NCI-H2107 (cell line): Measurements from ENCODE around the gene MGMT.

Source experiments
- DNase-seq: peaks from one replicate; lab custom pipeline; 2025; lab: John Stamatoyannopoulos, UW

Gene MGMT

GRCh38 chr10:129495256-129495655 is 28.2 kb downstream of the MGMT start:
- no peak for DNase-seq

DNA sequence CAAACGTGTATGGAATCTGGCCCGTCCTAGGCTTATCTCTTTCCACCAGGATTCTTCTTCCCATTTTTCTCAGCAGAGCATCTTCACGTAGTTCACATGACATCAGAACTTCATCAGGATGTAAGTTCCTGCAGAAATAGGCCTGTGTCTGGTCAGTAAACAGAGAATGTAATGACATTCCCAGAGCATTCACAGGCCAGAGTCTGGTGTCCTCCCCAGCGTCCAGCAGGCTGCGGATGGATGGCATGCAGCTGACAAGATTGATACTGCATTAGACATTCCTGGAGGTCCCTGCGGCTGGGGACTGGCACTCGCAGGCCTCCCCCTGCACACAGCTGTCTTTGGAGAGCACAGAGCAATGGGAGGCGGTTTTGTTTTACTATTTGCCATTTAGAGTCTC is 28.7 kb downstream of the MGMT start:
- no peak for DNase-seq

- DNase-seq = no peak
Measured at GRCh38 chr10:129497013-129497412, 30.0 kb downstream of the MGMT start.

DNA sequence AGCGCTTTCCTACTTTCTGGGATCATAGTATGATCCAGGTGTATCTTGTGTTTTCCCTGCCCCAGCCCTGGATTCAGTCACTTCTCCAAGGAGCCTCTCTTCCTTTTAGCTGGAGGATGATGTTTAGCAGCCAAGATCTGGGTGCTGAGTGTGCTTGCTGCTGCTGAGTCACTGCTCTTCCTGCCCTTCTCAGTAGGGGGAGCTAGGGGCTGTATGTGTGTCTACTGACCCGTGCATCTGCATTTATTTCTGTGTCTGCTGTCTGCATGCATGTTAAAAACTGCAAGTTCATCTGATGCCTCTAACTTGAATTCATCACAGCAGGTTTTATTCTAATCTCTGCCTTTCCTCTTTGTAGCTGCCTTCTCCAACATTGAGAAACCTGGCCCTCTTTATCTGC is 31.6 kb downstream of the MGMT start:
- DNase-seq = no peak

DNA sequence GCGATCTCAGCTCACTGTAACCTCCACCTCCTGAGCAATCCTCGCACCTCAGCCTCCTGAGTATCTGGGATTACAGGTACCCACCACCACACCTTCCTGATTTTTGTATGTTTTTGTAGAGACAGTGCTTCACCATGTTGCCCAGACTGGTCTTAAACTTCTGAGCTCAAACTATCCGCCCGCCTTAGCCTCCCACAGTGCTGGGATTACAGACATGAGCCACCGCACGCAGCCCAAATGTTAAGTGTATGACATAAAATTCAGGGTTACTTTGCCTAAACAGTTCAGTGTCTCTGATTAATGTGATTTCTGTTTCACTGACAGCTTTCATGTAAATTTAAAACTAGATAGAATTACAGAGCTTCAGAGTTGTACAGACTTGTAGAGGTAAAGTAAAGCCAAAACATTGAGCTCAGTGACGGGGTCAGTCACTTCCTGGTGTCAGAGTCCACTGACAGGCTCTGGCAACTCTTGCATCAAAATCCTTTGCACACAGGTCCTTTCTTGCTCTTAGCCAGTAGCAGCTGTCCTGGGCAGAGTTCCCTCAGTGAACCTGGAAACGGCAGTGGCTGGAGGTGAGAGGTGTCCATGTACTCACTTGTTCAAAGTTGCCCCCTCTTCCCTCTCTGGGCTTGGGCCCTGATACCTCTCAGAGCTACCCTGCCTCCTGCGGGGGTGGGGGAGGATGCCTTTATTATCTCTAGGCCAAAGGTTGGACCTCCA is 33.7 kb downstream of the MGMT start:
- no peak for DNase-seq

- DNase-seq = no peak
Measured at GRCh38 chr10:129501652-129502436, 34.8 kb downstream of the MGMT start.

- no peak for DNase-seq
Measured at GRCh38 chr10:129502448-129502847, 35.4 kb downstream of the MGMT start.

- DNase-seq = no peak
Measured at GRCh38 chr10:129505500-129506075, 38.5 kb downstream of the MGMT start.

- DNase-seq = no peak
Measured at GRCh38 chr10:129506101-129506797, 39.2 kb downstream of the MGMT start.

GRCh38 chr10:129507216-129507889 is 40.3 kb downstream of the MGMT start:
- no peak for DNase-seq

- DNase-seq = no peak
Measured at GRCh38 chr10:129509155-129509554, 42.1 kb downstream of the MGMT start.

GRCh38 chr10:129509835-129510234 is 42.8 kb downstream of the MGMT start:
- DNase-seq = no peak

DNA sequence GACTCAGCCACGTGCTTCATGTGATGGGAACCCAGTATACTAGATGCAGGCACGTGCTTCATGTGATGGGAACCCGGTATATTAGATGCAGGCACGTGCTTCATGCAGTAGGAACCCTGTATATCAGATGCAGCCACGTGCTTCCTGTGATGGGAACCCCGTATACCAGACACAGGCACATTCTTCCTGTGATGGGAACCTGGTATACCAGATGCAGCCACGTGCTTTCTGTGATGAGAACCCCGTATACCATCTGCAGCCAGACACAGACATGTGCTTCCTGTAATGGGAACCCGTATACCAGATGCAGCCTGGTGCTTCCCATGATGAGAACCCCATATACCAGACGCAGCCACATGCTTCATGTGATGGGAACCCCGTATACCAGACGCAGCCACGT is 44.0 kb downstream of the MGMT start:
- no peak for DNase-seq

GRCh38 chr10:129511758-129512157 is 44.7 kb downstream of the MGMT start:
- no peak for DNase-seq

- DNase-seq = no peak
Measured at GRCh38 chr10:129513312-129513711, 46.3 kb downstream of the MGMT start.

DNA sequence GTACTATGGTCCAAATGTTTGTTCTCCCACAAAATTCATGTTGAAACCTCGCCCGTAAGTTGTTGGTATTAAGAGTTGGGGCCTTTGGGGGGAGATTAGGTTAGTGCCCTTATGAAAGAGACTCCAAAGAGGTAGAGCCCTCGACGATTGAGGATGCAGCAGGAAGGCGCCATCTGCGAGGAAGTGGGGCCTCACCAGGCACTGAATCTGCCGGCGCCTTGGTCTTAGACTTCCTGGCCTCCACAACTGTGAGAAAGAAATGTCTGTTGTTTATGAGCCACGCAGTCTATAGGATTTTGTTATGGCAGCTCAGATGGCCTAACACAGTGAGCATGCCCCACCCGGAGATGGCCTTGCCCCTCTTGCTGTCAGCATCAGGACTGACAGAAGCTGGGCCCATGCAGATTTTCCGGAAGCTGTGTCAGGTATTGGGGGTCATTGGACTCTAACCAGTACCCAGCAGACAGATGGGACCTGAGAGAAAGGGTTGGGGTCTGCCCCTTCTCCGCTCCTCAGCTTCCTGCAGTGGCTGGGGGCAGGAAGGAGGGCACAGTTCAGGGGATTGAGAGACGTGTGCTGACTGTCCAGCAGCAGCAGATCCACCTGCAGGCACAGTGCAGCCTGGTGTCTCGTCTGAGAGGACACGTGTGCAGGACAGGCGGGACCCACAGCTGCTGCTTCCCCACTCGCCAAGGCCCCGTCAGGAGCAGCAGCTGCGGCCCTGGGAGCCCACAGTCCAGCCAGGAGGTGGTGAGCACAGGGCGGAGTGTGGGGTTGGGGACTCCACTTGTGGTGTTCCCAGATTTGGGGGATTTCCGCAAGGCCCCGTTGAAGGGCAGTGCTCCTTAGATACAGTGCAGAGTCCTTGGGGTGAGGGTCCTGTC is 47.8 kb downstream of the MGMT start:
- no peak for DNase-seq

GRCh38 chr10:129516846-129517679 is 50.0 kb downstream of the MGMT start:
- DNase-seq = no peak

DNA sequence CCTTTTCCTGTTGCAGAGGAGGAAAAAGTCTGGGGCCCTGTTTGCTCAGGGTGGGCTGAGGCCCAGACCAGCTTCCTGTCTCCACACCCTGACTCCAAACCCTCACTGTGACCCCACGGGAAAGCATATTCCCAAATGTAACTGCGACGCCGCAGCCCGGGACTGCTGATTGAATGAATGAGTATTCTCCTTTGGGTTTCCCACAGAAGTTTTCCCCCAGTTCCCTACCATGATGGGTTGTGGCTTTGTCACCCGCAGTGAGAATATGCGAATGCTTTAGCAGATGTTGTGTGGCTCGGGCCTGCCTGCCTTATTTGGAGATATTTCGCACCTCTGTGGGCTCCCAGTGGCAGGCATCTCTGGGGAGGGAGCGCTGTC is 50.6 kb downstream of the MGMT start:
- DNase-seq = no peak

GRCh38 chr10:129518793-129519192 is 51.8 kb downstream of the MGMT start:
- DNase-seq = no peak

DNA sequence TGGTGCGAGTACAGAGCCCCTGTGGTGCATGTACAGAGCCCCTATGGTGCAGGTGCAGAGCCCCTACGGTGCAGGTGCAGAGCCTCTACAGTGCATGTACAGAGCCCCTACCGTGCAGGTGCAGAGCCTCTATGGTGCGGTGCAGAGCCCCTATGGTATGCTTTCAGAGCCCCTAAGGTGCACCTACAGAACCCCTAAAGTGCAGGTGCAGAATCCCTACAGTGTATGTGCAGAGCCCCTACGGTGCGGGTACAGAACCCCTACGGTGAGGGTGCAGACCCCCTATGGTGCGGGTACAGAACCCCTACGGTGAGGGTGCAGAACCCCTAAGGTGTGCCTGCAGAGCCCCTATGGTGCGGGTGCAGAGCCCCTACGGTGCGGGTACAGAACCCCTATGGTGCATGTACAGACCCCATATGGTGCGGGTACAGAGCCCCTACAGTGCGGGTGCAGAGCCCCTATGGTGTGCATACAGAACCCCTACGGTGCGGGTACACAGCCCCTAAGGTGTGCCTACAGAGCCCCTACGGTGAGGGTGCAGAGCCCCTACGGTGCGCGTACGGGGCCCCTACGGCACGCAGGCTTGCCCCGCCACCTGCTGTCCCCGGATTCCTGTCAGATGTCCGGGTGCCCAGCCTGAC is 53.5 kb downstream of the MGMT start:
- DNase-seq = no peak
